HCT116 (cell line): Measurements from ENCODE around the gene PEX1. TPM values are rescaled to one million over a fixed set of nuclear protein-coding genes. Genes with fewer than 3 reads are reported as not detected.

ENCODE experiments used
- ATAC-seq: fragments of 200-7000 bp; cut with Tn5 transposase; 2 replicates; pipeline ENCODE4 v1.9.1; 2020; ENCODE audit warnings: mild to moderate bottlenecking, moderate library complexity
- BruUV-seq: library from RNA; stranded (reverse); fragments of 400-500 nt; replicated peaks from 2 replicates; lab custom pipeline; 2021; lab: Mats Ljungman, UMichigan
- CTCF ChIA-PET: fragments of 300-600 bp; sonication (Branson Sonifier 250); formaldehyde crosslinking; loops from one replicate; lab custom pipeline; 2021; ENCODE audit warnings: antibody characterized with exemption; lab: Charles Lee
- POLR2A ChIA-PET: fragments of 300-600, 350-600 bp; sonication (Branson Sonifier 250); formaldehyde crosslinking; loops from one replicate; lab custom pipeline; 2021; ENCODE audit warnings: antibody characterized with exemption; lab: Charles Lee
- RAD21 ChIA-PET, 2 experiments: fragments of 300-600 bp; sonication (Branson Sonifier 250); formaldehyde crosslinking; loops; one replicate each; lab custom pipeline; 2023; ENCODE audit warnings: low total read pairs in 2 of 2; ENCODE audit not compliant: uncharacterized antibody in 2 of 2, unreplicated experiment in 2 of 2, low non-redundant PET in 1 of 2; lab: Charles Lee
- DNase-seq: peaks from one replicate; pipeline ENCODE4 v3.0.0-alpha.2; 2010; ENCODE audit warnings: low read depth, low spot score
- H2AFZ ChIP-seq: fragments of 200-600 bp; shearing (Covaris generic), sonication (generic); 2 replicates; pipeline ENCODE4 v1.6.1; 2017; ENCODE audit warnings: low read depth, mixed run types, mixed read lengths, antibody characterized with exemption, low read length; ENCODE audit not compliant: poor library complexity, severe bottlenecking
- H3K27ac ChIP-seq: 2 replicates; pipeline ENCODE4 v1.5.1; 2012; ENCODE audit warnings: low read depth, low read length
- H3K27me3 ChIP-seq: fragments of 200-600 bp; sonication (generic); 2 replicates; pipeline ENCODE4 v1.6.1; 2016; ENCODE audit warnings: mixed run types, low read length, mixed read lengths; ENCODE audit not compliant: insufficient read depth
- H3K36me3 ChIP-seq, 2 experiments: fragments of 200-500 bp in 1 of 2; fragments of 200-600 bp in 1 of 2; sonication (Bioruptor generic) in 1 of 2; sonication (generic) in 1 of 2; 2 replicates each; pipeline versions ENCODE4 v1.5.1 to v1.6.1; 2014 to 2016; ENCODE audit warnings: low read length in 2 of 2, inconsistent platforms in 1 of 2, mixed read lengths in 1 of 2, mixed run types in 1 of 2; ENCODE audit not compliant: insufficient read depth in 2 of 2, control insufficient read depth in 1 of 2
- H3K4me1 ChIP-seq, 2 experiments: fragments of 200-600 bp in 1 of 2; sonication (generic) in 1 of 2; 2 replicates each; pipeline versions ENCODE4 v1.5.1 to v1.6.1; 2012 to 2017; ENCODE audit warnings: low read length in 2 of 2, inconsistent platforms in 1 of 2, mild to moderate bottlenecking in 1 of 2, mixed read lengths in 1 of 2, mixed run types in 1 of 2, moderate library complexity in 1 of 2; ENCODE audit not compliant: insufficient read depth in 2 of 2, control insufficient read depth in 1 of 2
- H3K4me2 ChIP-seq: fragments of 200-600 bp; sonication (generic); 2 replicates; pipeline ENCODE4 v1.6.1; 2017; ENCODE audit warnings: mixed run types, low read length, mixed read lengths
- H3K4me3 ChIP-seq, 2 experiments: fragments of 200-600 bp in 1 of 2; sonication (generic) in 1 of 2; replicated peaks in 1 of 2; 2 replicates each; pipeline ENCODE4 v1.5.1; 2011 to 2016; ENCODE audit warnings: low read length in 2 of 2, control low read depth in 1 of 2, low read depth in 1 of 2, mild to moderate bottlenecking in 1 of 2, mixed read lengths in 1 of 2, mixed run types in 1 of 2
- H3K79me2 ChIP-seq: fragments of 200-600 bp; sonication (generic); 2 replicates; pipeline ENCODE4 v1.6.1; 2017; ENCODE audit warnings: mild to moderate bottlenecking, mixed run types, low read length, moderate library complexity, mixed read lengths; ENCODE audit not compliant: insufficient read depth
- H3K9ac ChIP-seq: fragments of 200-600 bp; sonication (generic); 2 replicates; pipeline ENCODE4 v1.6.1; 2016; ENCODE audit warnings: low read length, mixed read lengths
- H3K9me2 ChIP-seq: fragments of 200-600 bp; sonication (generic), shearing (Covaris generic); 2 replicates; pipeline ENCODE4 v1.6.1; 2017; ENCODE audit warnings: mixed run types, mild to moderate bottlenecking, moderate library complexity; ENCODE audit not compliant: insufficient read depth
- H3K9me3 ChIP-seq, 2 experiments: fragments of 200-500 bp in 1 of 2; fragments of 200-600 bp in 1 of 2; sonication (Bioruptor generic) in 1 of 2; sonication (generic) in 1 of 2; 2 replicates each; pipeline ENCODE4 v1.6.1; 2014 to 2017; ENCODE audit warnings: low read length in 2 of 2, mixed read lengths in 2 of 2, inconsistent platforms in 1 of 2, low read depth in 1 of 2, mild to moderate bottlenecking in 1 of 2, mixed run types in 1 of 2, moderate library complexity in 1 of 2; ENCODE audit not compliant: control insufficient read depth in 1 of 2, insufficient read depth in 1 of 2
- H4K20me1 ChIP-seq: fragments of 200-600 bp; sonication (generic), shearing (Covaris generic); 2 replicates; pipeline ENCODE4 v1.6.1; 2017; ENCODE audit warnings: mixed run types, mild to moderate bottlenecking, moderate library complexity; ENCODE audit not compliant: insufficient read depth
- CBX3 ChIP-seq: IDR thresholded peaks from 2 replicates; pipeline ENCODE4 v1.6.1; 2012; ENCODE audit warnings: low read depth
- CEBPB ChIP-seq: IDR thresholded peaks from 2 replicates; pipeline ENCODE4 v1.6.1; 2012; ENCODE audit warnings: low read depth
- EGR1 ChIP-seq: IDR thresholded peaks from 2 replicates; pipeline ENCODE4 v1.6.1; 2012; ENCODE audit warnings: low read depth
- ELF1 ChIP-seq: IDR thresholded peaks from 2 replicates; pipeline ENCODE4 v1.6.1; 2012; ENCODE audit warnings: low read depth, borderline replicate concordance
- EZH2 ChIP-seq: fragments of 200-600 bp; sonication (generic); IDR thresholded peaks from 2 replicates; pipeline ENCODE4 v1.6.1; 2017; ENCODE audit warnings: antibody characterized with exemption, mixed run types
- EZH2phosphoT487 ChIP-seq: fragments of 200-600 bp; IDR thresholded peaks from 2 replicates; pipeline ENCODE4 v1.6.1; 2018; ENCODE audit warnings: antibody characterized with exemption, borderline replicate concordance
- FOSL1 ChIP-seq: IDR thresholded peaks from 2 replicates; pipeline ENCODE4 v1.6.1; 2012; ENCODE audit warnings: low read depth
- RAD21 ChIP-seq: IDR thresholded peaks from 2 replicates; pipeline ENCODE4 v1.6.1; 2012; ENCODE audit warnings: low read depth, mild to moderate bottlenecking
- SIN3A ChIP-seq: IDR thresholded peaks from 2 replicates; pipeline ENCODE4 v1.6.1; 2012; ENCODE audit warnings: low read depth
- SP1 ChIP-seq: IDR thresholded peaks from 2 replicates; pipeline ENCODE4 v1.6.1; 2012; ENCODE audit warnings: low read depth
- SRF ChIP-seq: IDR thresholded peaks from 2 replicates; pipeline ENCODE4 v1.6.1; 2012; ENCODE audit warnings: low read depth
- TCF7L2 ChIP-seq: IDR thresholded peaks from 2 replicates; pipeline ENCODE4 v1.7.0; 2011; ENCODE audit warnings: borderline replicate concordance, inconsistent platforms; ENCODE audit not compliant: insufficient read depth, insufficient read length; ENCODE audit errors: extremely low read depth
- YY1 ChIP-seq: IDR thresholded peaks from 2 replicates; pipeline ENCODE4 v1.6.1; 2011; ENCODE audit warnings: low read length, low read depth, moderate library complexity, mild to moderate bottlenecking; ENCODE audit not compliant: insufficient replicate concordance; ENCODE audit errors: extremely low read depth
- ZFX ChIP-seq: fragments of 450-650 bp; IDR thresholded peaks from 2 replicates; pipeline ENCODE4 v1.6.1; 2017
- ZNF274 ChIP-seq: fragments of 200-500 bp; sonication (Bioruptor generic); IDR thresholded peaks from 2 replicates; pipeline ENCODE4 v1.6.1; 2014; ENCODE audit warnings: mild to moderate bottlenecking, low read depth, low read length, inconsistent platforms
- intact Hi-C: fragments of 100-400 bp; cut with micrococcal nuclease; formaldehyde crosslinking; loops from 2 replicates; pipeline ENCODE4 v1.10.0; 2022
- total RNA-seq: library from RNA; stranded (reverse); gene quantifications from one replicate; pipeline ENCODE4 v1.2.1, GENCODE V29; 2021; ENCODE audit not compliant: unreplicated experiment
- TF ChIP-seq, protein P1 (sequence below): IDR thresholded peaks from 2 replicates; pipeline ENCODE4 v1.6.1; 2012; ENCODE audit warnings: low read depth
- TF ChIP-seq, protein P2 (sequence below): IDR thresholded peaks from 2 replicates; pipeline ENCODE4 v1.6.1; 2012

The PEX1 gene
- total RNA-seq, 1 experiment from 2014 or later = 13.1 TPM

DNA sequence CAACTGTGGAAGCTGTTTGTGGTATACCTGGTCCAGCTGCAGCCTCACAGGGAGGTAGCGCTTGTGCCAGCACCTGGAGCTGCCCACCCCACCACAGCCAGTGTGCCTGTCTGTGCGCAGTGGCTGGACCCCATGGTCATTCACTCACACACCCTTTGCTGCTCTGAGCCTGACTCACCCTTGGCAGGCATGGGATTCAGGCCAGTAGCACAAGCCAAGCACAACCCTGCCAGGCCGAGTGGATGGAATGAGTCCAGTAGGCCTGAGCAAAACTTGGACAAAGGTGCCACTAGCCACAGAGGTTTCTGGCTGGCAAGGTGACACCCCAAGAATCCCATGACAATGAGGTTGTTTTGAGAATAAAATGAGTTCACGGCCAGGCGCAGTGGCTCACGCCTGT lies 19.3 kb upstream of the PEX1 start:
- ChIA-PET CTCF (no interaction called here), POLR2A (no interaction called here)

DNA sequence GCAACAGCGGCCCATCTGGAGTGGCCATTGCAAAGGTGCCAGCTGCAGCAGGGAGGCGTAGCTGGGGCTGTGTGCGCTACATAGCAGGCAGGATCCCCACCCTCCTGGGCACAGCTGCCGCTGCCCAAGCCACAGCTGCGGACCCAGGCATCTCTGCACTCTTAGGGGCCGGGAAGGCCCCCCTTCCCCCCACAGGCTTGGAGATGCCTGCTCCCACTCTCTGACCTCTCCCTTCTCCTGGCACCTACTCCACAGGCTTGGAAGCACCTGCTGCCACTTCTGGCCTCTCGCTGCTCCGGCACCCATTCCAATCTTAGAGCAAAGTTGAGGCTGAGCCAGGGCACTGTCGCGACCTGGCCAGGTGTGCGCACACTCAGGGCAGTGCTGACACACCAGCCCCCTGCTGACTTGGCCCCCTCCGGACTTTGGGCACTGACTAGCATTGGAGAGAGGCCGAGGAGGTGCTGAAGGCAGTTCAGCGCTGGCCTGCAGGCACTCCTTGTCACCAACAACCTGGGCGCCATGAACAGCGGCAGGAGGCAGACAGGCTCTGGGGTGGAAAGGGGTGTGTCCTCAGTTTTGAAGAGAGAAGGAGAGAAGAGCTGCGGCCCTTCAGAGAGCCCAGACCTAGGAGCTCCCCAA lies 18.7 kb upstream of the PEX1 start:
- ChIA-PET RAD21 (no interaction called here), POLR2A (no interaction called here), CTCF (no interaction called here)
- DNase-seq (no peak), ATAC-seq (no peak)
- H3K9ac ChIP-seq = no peak overlapping the region
- no peaks in the 10 kb centered on the region for H3K9me2 ChIP-seq
- BruUV-seq = no TSS peak
- H3K9me3 ChIP-seq = no peaks in the 10 kb centered on the region
- H3K4me1 ChIP-seq = no peaks in the 10 kb centered on the region
- H3K27ac ChIP-seq = no peak overlapping the region
- intact Hi-C loops = no loop called here
- no peaks in the 10 kb centered on the region for H3K79me2 ChIP-seq
- no peaks in the 10 kb centered on the region for H3K36me3 ChIP-seq
- H4K20me1 ChIP-seq = no peaks in the 10 kb centered on the region
- H3K27me3 ChIP-seq = no peaks in the 10 kb centered on the region
- H3K4me3 ChIP-seq = no peak overlapping the region
- no peak for TF ChIP-seq SIN3A
- TF ChIP-seq ZFX = no peak
- no peak for TF ChIP-seq EZH2phosphoT487
- no peak for TF ChIP-seq YY1
- TF ChIP-seq FOSL1 = no peak
- TF ChIP-seq SP1 = no peak
- TF ChIP-seq EGR1 = no peak
- TF ChIP-seq ZNF274 = no peak
- TF ChIP-seq ELF1 = no peak
- TF ChIP-seq CBX3 = no peak
- no peak for TF ChIP-seq TCF7L2
- no peak for TF ChIP-seq RAD21
- TF ChIP-seq EZH2 = no peak
- TF ChIP-seq, protein P1, sequence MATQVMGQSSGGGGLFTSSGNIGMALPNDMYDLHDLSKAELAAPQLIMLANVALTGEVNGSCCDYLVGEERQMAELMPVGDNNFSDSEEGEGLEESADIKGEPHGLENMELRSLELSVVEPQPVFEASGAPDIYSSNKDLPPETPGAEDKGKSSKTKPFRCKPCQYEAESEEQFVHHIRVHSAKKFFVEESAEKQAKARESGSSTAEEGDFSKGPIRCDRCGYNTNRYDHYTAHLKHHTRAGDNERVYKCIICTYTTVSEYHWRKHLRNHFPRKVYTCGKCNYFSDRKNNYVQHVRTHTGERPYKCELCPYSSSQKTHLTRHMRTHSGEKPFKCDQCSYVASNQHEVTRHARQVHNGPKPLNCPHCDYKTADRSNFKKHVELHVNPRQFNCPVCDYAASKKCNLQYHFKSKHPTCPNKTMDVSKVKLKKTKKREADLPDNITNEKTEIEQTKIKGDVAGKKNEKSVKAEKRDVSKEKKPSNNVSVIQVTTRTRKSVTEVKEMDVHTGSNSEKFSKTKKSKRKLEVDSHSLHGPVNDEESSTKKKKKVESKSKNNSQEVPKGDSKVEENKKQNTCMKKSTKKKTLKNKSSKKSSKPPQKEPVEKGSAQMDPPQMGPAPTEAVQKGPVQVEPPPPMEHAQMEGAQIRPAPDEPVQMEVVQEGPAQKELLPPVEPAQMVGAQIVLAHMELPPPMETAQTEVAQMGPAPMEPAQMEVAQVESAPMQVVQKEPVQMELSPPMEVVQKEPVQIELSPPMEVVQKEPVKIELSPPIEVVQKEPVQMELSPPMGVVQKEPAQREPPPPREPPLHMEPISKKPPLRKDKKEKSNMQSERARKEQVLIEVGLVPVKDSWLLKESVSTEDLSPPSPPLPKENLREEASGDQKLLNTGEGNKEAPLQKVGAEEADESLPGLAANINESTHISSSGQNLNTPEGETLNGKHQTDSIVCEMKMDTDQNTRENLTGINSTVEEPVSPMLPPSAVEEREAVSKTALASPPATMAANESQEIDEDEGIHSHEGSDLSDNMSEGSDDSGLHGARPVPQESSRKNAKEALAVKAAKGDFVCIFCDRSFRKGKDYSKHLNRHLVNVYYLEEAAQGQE = no peak
- TF ChIP-seq, protein P2, sequence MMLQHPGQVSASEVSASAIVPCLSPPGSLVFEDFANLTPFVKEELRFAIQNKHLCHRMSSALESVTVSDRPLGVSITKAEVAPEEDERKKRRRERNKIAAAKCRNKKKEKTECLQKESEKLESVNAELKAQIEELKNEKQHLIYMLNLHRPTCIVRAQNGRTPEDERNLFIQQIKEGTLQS = no peak
- no peak for TF ChIP-seq CEBPB
- H2AFZ ChIP-seq = no peak overlapping the region
- H3K4me2 ChIP-seq = no peak overlapping the region

More for the DNA sequence above, 19.3 kb upstream of the PEX1 start:
- Histone ChIP-seq H3K4me1 (no peaks in the 10 kb centered on the region), H3K36me3 (no peaks in the 10 kb centered on the region), H3K27ac (no peak overlapping the region), H3K4me2 (no peak overlapping the region), H3K4me3 (no peak overlapping the region), H3K9ac (no peak overlapping the region), H2AFZ (no peak overlapping the region), H3K79me2 (no peaks in the 10 kb centered on the region), H4K20me1 (no peaks in the 10 kb centered on the region), H3K27me3 (no peaks in the 10 kb centered on the region), H3K9me3 (no peaks in the 10 kb centered on the region), H3K9me2 (no peaks in the 10 kb centered on the region)
- no peak for DNase-seq
- no peak for TF ChIP-seq SIN3A
- no peak for TF ChIP-seq SRF
- RAD21 ChIA-PET = no interaction called here
- no TSS peak for BruUV-seq
- intact Hi-C loops = no loop called here
- no peak for ATAC-seq
